Vagina (tissue), 2 donors: ENCODE measurements around the gene S100A5. TPM values are rescaled to one million over a fixed set of nuclear protein-coding genes. Genes with fewer than 3 reads are reported as not detected.

Source experiments
- DNase-seq, 2 donors: peaks; one replicate each; pipeline ENCODE4 v3.0.0-alpha.2; 2017; ENCODE audit errors: extremely low spot score in 2 of 2
- H3K27ac ChIP-seq: fragments of 200-600 bp; sonication (generic); one replicate; pipeline ENCODE4 v1.5.1; 2019
- H3K27me3 ChIP-seq: fragments of 200-600 bp; sonication (generic); one replicate; pipeline ENCODE4 v1.5.1; 2019
- H3K36me3 ChIP-seq, 2 donors: fragments of 200-600 bp; sonication (generic); one replicate each; pipeline ENCODE4 v1.5.1; 2017 to 2019
- H3K4me1 ChIP-seq: fragments of 200-600 bp; sonication (generic); one replicate; pipeline ENCODE4 v1.5.1; 2019
- H3K4me3 ChIP-seq, 2 donors: fragments of 200-600 bp; sonication (generic); 1 replicate in 1 of 2; 2 replicates in 1 of 2; pipeline ENCODE4 v1.5.1; 2016 to 2019
- H3K9me3 ChIP-seq: fragments of 200-600 bp; sonication (generic); one replicate; pipeline ENCODE4 v1.5.1; 2019
- CTCF ChIP-seq, 3 experiments: fragments of 450-650 bp in 2 of 3; fragments of 200-600 bp in 1 of 3; sonication (generic) in 1 of 3; IDR thresholded peaks; one replicate each; pipeline ENCODE4 v1.5.1; 2017 to 2019; ENCODE audit warnings: antibody characterized with exemption in 3 of 3, mild to moderate bottlenecking in 2 of 3, moderate library complexity in 2 of 3
- POLR2A ChIP-seq, 2 donors: fragments of 450-650 bp; IDR thresholded peaks; one replicate each; pipeline ENCODE4 v1.6.1; 2017; ENCODE audit warnings: antibody characterized with exemption in 2 of 2, mild to moderate bottlenecking in 2 of 2, moderate library complexity in 2 of 2
- POLR2AphosphoS5 ChIP-seq, 2 donors: sonication (generic); formaldehyde crosslinking; IDR thresholded peaks; one replicate each; pipeline ENCODE4 v1.9.0; 2017; ENCODE audit warnings: antibody characterized with exemption in 2 of 2, mild to moderate bottlenecking in 2 of 2, low read depth in 1 of 2; ENCODE audit not compliant: insufficient read depth in 1 of 2
- intact Hi-C: fragments of 100-400 bp; cut with DNase I; formaldehyde crosslinking; loops from one replicate; pipeline ENCODE4 v1.15.1; 2023
- total RNA-seq: library from RNA; depleted of rRNA; stranded (reverse); fragments of >200 nt; gene quantifications from one replicate; pipeline ENCODE4 v1.2.3, GENCODE V29; 2016

Gene S100A5
- total RNA-seq, 1 donor from 2014 or later, result not detected

DNA sequence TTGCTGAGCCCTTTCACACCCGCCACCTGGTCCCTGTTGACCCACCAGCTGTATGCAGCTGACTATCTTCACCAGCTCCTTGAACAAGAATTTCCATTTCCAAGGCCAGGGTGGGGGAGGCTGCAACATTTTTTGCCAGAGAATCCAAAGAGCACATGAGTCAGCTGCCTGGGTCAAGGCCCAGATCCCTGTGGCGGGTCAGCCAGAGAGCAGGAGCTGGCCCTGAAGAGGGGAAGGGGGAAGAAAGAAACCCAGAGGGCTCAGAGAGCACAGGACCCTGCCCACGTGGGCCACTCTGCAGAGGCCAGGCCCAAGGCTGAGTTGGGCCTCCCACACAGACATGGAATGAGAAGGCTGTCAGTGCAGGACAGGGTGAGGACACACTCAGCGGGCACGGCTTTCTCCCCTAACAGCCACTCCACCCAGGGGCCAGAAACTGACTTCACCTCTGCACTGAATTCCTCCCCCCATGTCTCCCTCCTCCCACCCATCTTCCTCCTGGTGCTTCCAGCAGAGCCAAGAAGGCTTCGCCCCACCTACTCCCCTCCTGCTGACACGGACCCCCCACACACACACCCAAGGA is 33.8 kb downstream of the S100A5 start:
- H3K4me3 ChIP-seq, result peak overlapping the region in 1 of 2 donors; percentile 18
- H3K4me1 ChIP-seq, result peaks cover 36% of the 10 kb centered on the region
- DNase-seq, result peak; percentile 96 to 98
- no peaks in the 10 kb centered on the region for H3K27me3 ChIP-seq
- intact Hi-C loops, result no loop called here
- H3K27ac ChIP-seq, result peak overlapping the region; percentile 88
- TF ChIP-seq POLR2AphosphoS5 (IDR thresholded peaks at IDR 0.05; ENCODE audit: insufficient read depth in 1 of 2, low read depth in 1 of 2) (peak; percentile 88 to 93), POLR2A (IDR thresholded peaks at IDR 0.05) (no peak), CTCF (IDR thresholded peaks at IDR 0.05) (no peak)
- H3K9me3 ChIP-seq, result no peaks in the 10 kb centered on the region
- no peaks in the 10 kb centered on the region for H3K36me3 ChIP-seq

- Histone ChIP-seq H3K27me3 (no peaks in the 10 kb centered on the region), H3K4me3 (peak overlapping the region in 1 of 2 donors; percentile 18), H3K36me3 (no peaks in the 10 kb centered on the region), H3K9me3 (no peaks in the 10 kb centered on the region), H3K4me1 (peaks cover 36% of the 10 kb centered on the region), H3K27ac (peak overlapping the region; percentile 88)
- TF ChIP-seq POLR2A (IDR thresholded peaks at IDR 0.05) (no peak), POLR2AphosphoS5 (IDR thresholded peaks at IDR 0.05; ENCODE audit: insufficient read depth in 1 of 2, low read depth in 1 of 2) (no peak), CTCF (IDR thresholded peaks at IDR 0.05) (no peak)
- no peak for DNase-seq
- intact Hi-C loops, result no loop called here
Observed at GRCh38 chr1:153506386-153506785, 34.3 kb downstream of the S100A5 start.

GRCh38 chr1:153505576-153505975 is 35.2 kb downstream of the S100A5 start:
- peaks cover 36% of the 10 kb centered on the region for H3K4me1 ChIP-seq
- no peak overlapping the region for H3K4me3 ChIP-seq
- DNase-seq, result peak in 1 of 2 donors; percentile 12
- intact Hi-C loops, result no loop called here
- H3K9me3 ChIP-seq, result no peaks in the 10 kb centered on the region
- TF ChIP-seq CTCF (IDR thresholded peaks at IDR 0.05) (no peak), POLR2A (IDR thresholded peaks at IDR 0.05) (no peak), POLR2AphosphoS5 (IDR thresholded peaks at IDR 0.05; ENCODE audit: insufficient read depth in 1 of 2, low read depth in 1 of 2) (no peak)
- H3K27ac ChIP-seq, result peak overlapping the region; percentile 88
- H3K27me3 ChIP-seq, result no peaks in the 10 kb centered on the region
- no peaks in the 10 kb centered on the region for H3K36me3 ChIP-seq

- Histone ChIP-seq H3K9me3 (no peaks in the 10 kb centered on the region), H3K27me3 (no peaks in the 10 kb centered on the region), H3K36me3 (no peaks in the 10 kb centered on the region), H3K27ac (no peak overlapping the region), H3K4me3 (no peak overlapping the region), H3K4me1 (peaks cover 36% of the 10 kb centered on the region)
- peak in 1 of 2 donors; percentile 12 for DNase-seq
- TF ChIP-seq POLR2A (IDR thresholded peaks at IDR 0.05) (no peak), CTCF (IDR thresholded peaks at IDR 0.05) (no peak), POLR2AphosphoS5 (IDR thresholded peaks at IDR 0.05; ENCODE audit: insufficient read depth in 1 of 2, low read depth in 1 of 2) (no peak)
- intact Hi-C loops, result no loop called here
Observed at GRCh38 chr1:153503766-153504165, 37.0 kb downstream of the S100A5 start.

DNA sequence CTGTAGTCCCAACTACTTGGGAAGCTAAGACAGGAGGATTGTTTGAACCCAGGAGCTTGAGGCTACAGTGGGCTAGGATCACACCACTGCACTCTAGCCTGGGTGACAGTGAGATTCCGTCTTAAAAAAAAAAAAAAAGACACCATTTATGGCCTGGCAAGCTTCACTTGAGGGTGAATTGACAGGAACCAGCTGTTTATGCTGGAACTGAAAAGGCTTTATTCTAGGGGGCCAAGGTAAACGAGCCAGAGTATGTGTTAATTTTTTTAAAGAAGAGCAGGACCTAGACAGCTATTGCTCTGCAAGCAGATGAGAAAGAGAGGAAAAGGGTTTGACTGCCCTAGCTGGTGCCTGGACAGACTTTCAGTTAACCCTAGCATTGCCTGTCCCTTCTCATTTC is 42.0 kb downstream of the S100A5 start:
- Histone ChIP-seq H3K27ac (no peak overlapping the region), H3K4me3 (no peak overlapping the region), H3K27me3 (no peaks in the 10 kb centered on the region), H3K36me3 (no peaks in the 10 kb centered on the region), H3K4me1 (peaks cover 9% of the 10 kb centered on the region), H3K9me3 (no peaks in the 10 kb centered on the region)
- TF ChIP-seq POLR2A (IDR thresholded peaks at IDR 0.05), result no peak
- no peak for TF ChIP-seq POLR2AphosphoS5 (IDR thresholded peaks at IDR 0.05; ENCODE audit: insufficient read depth in 1 of 2, low read depth in 1 of 2)
- TF ChIP-seq CTCF (IDR thresholded peaks at IDR 0.05), result no peak
- intact Hi-C loops, result no loop called here
- DNase-seq, result no peak
